ENCODE results near the gene IGFBP4.

DNA sequence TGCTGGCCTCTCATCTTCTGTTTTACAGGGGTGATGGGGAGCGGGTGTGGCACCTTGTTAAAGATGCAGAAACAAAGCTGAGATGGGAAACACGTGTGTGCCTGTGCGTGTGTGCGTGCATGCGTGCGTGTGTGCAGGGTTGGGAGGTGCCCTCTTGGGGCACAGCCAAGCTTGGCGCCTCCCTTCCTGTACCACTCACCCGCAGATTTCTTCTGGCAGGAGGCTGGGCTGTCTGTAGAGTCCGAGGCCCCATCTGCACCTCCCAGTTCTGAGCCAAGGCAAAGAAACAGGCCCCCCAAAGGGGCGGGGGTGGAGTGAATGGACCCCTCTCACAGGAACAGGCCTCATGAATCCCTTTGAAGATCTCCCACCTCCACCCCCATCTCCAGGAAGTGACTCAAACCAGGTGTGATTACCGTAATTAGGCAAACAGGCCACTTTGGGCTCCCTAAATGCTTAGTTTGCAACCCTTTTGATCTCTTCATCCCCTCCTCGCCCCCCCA lies 37.3 kb downstream of the IGFBP4 start:
- TF ChIP-seq, protein P1, sequence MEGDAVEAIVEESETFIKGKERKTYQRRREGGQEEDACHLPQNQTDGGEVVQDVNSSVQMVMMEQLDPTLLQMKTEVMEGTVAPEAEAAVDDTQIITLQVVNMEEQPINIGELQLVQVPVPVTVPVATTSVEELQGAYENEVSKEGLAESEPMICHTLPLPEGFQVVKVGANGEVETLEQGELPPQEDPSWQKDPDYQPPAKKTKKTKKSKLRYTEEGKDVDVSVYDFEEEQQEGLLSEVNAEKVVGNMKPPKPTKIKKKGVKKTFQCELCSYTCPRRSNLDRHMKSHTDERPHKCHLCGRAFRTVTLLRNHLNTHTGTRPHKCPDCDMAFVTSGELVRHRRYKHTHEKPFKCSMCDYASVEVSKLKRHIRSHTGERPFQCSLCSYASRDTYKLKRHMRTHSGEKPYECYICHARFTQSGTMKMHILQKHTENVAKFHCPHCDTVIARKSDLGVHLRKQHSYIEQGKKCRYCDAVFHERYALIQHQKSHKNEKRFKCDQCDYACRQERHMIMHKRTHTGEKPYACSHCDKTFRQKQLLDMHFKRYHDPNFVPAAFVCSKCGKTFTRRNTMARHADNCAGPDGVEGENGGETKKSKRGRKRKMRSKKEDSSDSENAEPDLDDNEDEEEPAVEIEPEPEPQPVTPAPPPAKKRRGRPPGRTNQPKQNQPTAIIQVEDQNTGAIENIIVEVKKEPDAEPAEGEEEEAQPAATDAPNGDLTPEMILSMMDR (conservative IDR thresholded peaks at IDR 0.05 in 1 of 2, IDR thresholded peaks at IDR 0.05 in 1 of 2; ENCODE audit: low read depth in 1 of 2, low read length in 2 of 2) = no peak
- TF ChIP-seq EZH2 (IDR thresholded peaks at IDR 0.05; ENCODE audit: low read length, missing control alignments) = no peak
